GM18867 (cell line): ENCODE results near the gene PLAAT2.

Experiments used
- ATAC-seq: cut with Tn5 transposase; IDR thresholded peaks from one replicate; pipeline ENCODE4 v1.9.1; 2021; ENCODE audit warnings: mild to moderate bottlenecking, moderate library complexity; ENCODE audit not compliant: unreplicated experiment

PLAAT2 gene

GRCh38 chr11:63527667-63528066 lies 35.5 kb downstream of the PLAAT2 start:
- ATAC-seq = no peak

GRCh38 chr11:63523151-63523550 lies 40.0 kb downstream of the PLAAT2 start:
- no peak for ATAC-seq

GRCh38 chr11:63521896-63522295 lies 41.3 kb downstream of the PLAAT2 start:
- ATAC-seq = no peak

GRCh38 chr11:63520606-63521170 lies 42.5 kb downstream of the PLAAT2 start:
- no peak for ATAC-seq

GRCh38 chr11:63518548-63518947 lies 44.6 kb downstream of the PLAAT2 start:
- ATAC-seq = no peak

- ATAC-seq = no peak
Observed at GRCh38 chr11:63517156-63517555, 46.0 kb downstream of the PLAAT2 start.

- no peak for ATAC-seq
Observed at GRCh38 chr11:63516109-63516508, 47.1 kb downstream of the PLAAT2 start.

GRCh38 chr11:63512816-63513215 lies 50.4 kb downstream of the PLAAT2 start:
- no peak for ATAC-seq

- no peak for ATAC-seq
Observed at GRCh38 chr11:63511048-63511748, 52.0 kb downstream of the PLAAT2 start.

- no peak for ATAC-seq
Observed at GRCh38 chr11:63510360-63511047, 52.7 kb downstream of the PLAAT2 start.

GRCh38 chr11:63508745-63509144 lies 54.4 kb downstream of the PLAAT2 start:
- ATAC-seq = no peak

- no peak for ATAC-seq
Observed at GRCh38 chr11:63508009-63508408, 55.2 kb downstream of the PLAAT2 start.

- ATAC-seq = no peak
Observed at GRCh38 chr11:63507511-63507910, 55.7 kb downstream of the PLAAT2 start.

GRCh38 chr11:63506876-63507275 lies 56.3 kb downstream of the PLAAT2 start:
- ATAC-seq = no peak

- ATAC-seq = no peak
Observed at GRCh38 chr11:63505857-63506528, 57.2 kb downstream of the PLAAT2 start, which contains the start of gene LGALS12. Gene LGALS12 (plus strand): TSS chr11:63506084. CDS start chr11:63506459, 375 bp downstream.

GRCh38 chr11:63504933-63505586 lies 58.1 kb downstream of the PLAAT2 start:
- no peak for ATAC-seq

GRCh38 chr11:63504054-63504453 lies 59.1 kb downstream of the PLAAT2 start:
- no peak for ATAC-seq

- ATAC-seq = no peak
Observed at GRCh38 chr11:63503492-63503891, 59.7 kb downstream of the PLAAT2 start.
